Measurements from ENCODE around the gene SEC14L5. TPM values are rescaled to one million over a fixed set of nuclear protein-coding genes. Genes with fewer than 3 reads are reported as not detected.

The SEC14L5 gene
- total RNA-seq, 1 experiment from 2014 or later: 0.27 TPM

DNA sequence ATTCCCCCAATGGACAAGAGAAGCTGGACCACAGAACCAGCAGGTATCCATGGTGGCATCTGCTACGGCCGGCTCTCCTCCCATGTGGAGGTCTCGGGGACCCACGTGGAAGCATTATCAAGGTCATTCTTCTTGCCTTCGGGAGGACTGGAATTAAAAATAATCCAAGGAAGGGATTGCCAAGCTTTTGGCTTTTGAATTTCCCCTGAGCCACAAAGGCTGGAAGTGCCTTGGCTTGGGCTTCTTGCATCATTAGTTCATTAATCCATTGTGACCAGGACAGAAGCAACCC is 59.5 kb downstream of the SEC14L5 start:
- H3K27me3 ChIP-seq (ENCODE audit: insufficient read depth, low read length): no peaks in the 10 kb centered on the region
- H3K9ac ChIP-seq (ENCODE audit: low read length): no peak overlapping the region
- ChIA-PET CTCF (no interaction called here), RAD21 (ENCODE audit: low non-redundant PET in 1 of 2, low total read pairs in 2 of 2, uncharacterized antibody in 2 of 2, unreplicated experiment in 2 of 2) (no interaction called here), POLR2A (no interaction called here)
- no peaks in the 10 kb centered on the region for H3K79me2 ChIP-seq (ENCODE audit: insufficient read depth, low read length)
- H3K4me3 ChIP-seq (replicated peaks in 1 of 2; ENCODE audit: low read depth in 1 of 2, low read length in 2 of 2): no peak overlapping the region
- H4K20me1 ChIP-seq (ENCODE audit: insufficient read depth): no peaks in the 10 kb centered on the region
- H3K9me3 ChIP-seq (ENCODE audit: control insufficient read depth in 1 of 2, insufficient read depth in 1 of 2, low read depth in 1 of 2, low read length in 2 of 2): no peaks in the 10 kb centered on the region
- no peak overlapping the region for H3K27ac ChIP-seq (ENCODE audit: low read depth, low read length)
- H2AFZ ChIP-seq (ENCODE audit: low read depth, low read length, poor library complexity, severe bottlenecking): no peak overlapping the region
- no peaks in the 10 kb centered on the region for H3K4me1 ChIP-seq (ENCODE audit: control insufficient read depth in 1 of 2, insufficient read depth in 2 of 2, low read length in 2 of 2)
- no peak for ATAC-seq
- intact Hi-C loops (cut with micrococcal nuclease): no loop called here
- H3K4me2 ChIP-seq (ENCODE audit: low read length): no peak overlapping the region
- H3K9me2 ChIP-seq (ENCODE audit: insufficient read depth): no peaks in the 10 kb centered on the region
- H3K36me3 ChIP-seq (ENCODE audit: control insufficient read depth in 1 of 2, insufficient read depth in 2 of 2, low read length in 2 of 2): no peaks in the 10 kb centered on the region
- no peak for DNase-seq (ENCODE audit: low read depth, low spot score)
- BruUV-seq (replicated peaks): no TSS peak
- TF ChIP-seq, protein P1, sequence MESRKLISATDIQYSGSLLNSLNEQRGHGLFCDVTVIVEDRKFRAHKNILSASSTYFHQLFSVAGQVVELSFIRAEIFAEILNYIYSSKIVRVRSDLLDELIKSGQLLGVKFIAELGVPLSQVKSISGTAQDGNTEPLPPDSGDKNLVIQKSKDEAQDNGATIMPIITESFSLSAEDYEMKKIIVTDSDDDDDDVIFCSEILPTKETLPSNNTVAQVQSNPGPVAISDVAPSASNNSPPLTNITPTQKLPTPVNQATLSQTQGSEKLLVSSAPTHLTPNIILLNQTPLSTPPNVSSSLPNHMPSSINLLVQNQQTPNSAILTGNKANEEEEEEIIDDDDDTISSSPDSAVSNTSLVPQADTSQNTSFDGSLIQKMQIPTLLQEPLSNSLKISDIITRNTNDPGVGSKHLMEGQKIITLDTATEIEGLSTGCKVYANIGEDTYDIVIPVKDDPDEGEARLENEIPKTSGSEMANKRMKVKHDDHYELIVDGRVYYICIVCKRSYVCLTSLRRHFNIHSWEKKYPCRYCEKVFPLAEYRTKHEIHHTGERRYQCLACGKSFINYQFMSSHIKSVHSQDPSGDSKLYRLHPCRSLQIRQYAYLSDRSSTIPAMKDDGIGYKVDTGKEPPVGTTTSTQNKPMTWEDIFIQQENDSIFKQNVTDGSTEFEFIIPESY (IDR thresholded peaks at IDR 0.05; ENCODE audit: extremely low read depth, insufficient replicate concordance, low read length): no peak
- TF ChIP-seq TCF7L2 (IDR thresholded peaks at IDR 0.05; ENCODE audit: borderline replicate concordance, extremely low read depth, insufficient read depth, insufficient read length) (no peak), JUND (IDR thresholded peaks at IDR 0.05) (no peak), YY1 (IDR thresholded peaks at IDR 0.05; ENCODE audit: extremely low read depth, insufficient replicate concordance, low read depth, low read length) (no peak), EZH2 (IDR thresholded peaks at IDR 0.05) (no peak), CEBPB (IDR thresholded peaks at IDR 0.05; ENCODE audit: low read depth) (no peak), EZH2phosphoT487 (IDR thresholded peaks at IDR 0.05; ENCODE audit: borderline replicate concordance) (no peak), FOSL1 (IDR thresholded peaks at IDR 0.05; ENCODE audit: low read depth) (no peak), SP1 (IDR thresholded peaks at IDR 0.05; ENCODE audit: low read depth) (no peak), EGR1 (IDR thresholded peaks at IDR 0.05; ENCODE audit: low read depth) (no peak), ZFX (IDR thresholded peaks at IDR 0.05) (no peak), RAD21 (IDR thresholded peaks at IDR 0.05; ENCODE audit: low read depth) (no peak), ELF1 (IDR thresholded peaks at IDR 0.05; ENCODE audit: borderline replicate concordance, low read depth) (no peak), SRF (IDR thresholded peaks at IDR 0.05; ENCODE audit: low read depth) (no peak)
- TF ChIP-seq, protein P2, sequence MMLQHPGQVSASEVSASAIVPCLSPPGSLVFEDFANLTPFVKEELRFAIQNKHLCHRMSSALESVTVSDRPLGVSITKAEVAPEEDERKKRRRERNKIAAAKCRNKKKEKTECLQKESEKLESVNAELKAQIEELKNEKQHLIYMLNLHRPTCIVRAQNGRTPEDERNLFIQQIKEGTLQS (IDR thresholded peaks at IDR 0.05): no peak
- TF ChIP-seq, protein P3, sequence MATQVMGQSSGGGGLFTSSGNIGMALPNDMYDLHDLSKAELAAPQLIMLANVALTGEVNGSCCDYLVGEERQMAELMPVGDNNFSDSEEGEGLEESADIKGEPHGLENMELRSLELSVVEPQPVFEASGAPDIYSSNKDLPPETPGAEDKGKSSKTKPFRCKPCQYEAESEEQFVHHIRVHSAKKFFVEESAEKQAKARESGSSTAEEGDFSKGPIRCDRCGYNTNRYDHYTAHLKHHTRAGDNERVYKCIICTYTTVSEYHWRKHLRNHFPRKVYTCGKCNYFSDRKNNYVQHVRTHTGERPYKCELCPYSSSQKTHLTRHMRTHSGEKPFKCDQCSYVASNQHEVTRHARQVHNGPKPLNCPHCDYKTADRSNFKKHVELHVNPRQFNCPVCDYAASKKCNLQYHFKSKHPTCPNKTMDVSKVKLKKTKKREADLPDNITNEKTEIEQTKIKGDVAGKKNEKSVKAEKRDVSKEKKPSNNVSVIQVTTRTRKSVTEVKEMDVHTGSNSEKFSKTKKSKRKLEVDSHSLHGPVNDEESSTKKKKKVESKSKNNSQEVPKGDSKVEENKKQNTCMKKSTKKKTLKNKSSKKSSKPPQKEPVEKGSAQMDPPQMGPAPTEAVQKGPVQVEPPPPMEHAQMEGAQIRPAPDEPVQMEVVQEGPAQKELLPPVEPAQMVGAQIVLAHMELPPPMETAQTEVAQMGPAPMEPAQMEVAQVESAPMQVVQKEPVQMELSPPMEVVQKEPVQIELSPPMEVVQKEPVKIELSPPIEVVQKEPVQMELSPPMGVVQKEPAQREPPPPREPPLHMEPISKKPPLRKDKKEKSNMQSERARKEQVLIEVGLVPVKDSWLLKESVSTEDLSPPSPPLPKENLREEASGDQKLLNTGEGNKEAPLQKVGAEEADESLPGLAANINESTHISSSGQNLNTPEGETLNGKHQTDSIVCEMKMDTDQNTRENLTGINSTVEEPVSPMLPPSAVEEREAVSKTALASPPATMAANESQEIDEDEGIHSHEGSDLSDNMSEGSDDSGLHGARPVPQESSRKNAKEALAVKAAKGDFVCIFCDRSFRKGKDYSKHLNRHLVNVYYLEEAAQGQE (IDR thresholded peaks at IDR 0.05; ENCODE audit: low read depth): no peak
- TF ChIP-seq, protein P4, sequence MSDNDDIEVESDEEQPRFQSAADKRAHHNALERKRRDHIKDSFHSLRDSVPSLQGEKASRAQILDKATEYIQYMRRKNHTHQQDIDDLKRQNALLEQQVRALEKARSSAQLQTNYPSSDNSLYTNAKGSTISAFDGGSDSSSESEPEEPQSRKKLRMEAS (IDR thresholded peaks at IDR 0.05): no peak
- TF ChIP-seq, protein P5, sequence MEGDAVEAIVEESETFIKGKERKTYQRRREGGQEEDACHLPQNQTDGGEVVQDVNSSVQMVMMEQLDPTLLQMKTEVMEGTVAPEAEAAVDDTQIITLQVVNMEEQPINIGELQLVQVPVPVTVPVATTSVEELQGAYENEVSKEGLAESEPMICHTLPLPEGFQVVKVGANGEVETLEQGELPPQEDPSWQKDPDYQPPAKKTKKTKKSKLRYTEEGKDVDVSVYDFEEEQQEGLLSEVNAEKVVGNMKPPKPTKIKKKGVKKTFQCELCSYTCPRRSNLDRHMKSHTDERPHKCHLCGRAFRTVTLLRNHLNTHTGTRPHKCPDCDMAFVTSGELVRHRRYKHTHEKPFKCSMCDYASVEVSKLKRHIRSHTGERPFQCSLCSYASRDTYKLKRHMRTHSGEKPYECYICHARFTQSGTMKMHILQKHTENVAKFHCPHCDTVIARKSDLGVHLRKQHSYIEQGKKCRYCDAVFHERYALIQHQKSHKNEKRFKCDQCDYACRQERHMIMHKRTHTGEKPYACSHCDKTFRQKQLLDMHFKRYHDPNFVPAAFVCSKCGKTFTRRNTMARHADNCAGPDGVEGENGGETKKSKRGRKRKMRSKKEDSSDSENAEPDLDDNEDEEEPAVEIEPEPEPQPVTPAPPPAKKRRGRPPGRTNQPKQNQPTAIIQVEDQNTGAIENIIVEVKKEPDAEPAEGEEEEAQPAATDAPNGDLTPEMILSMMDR (IDR thresholded peaks at IDR 0.05 in 2 of 3, conservative IDR thresholded peaks at IDR 0.05 in 1 of 3; ENCODE audit: borderline replicate concordance in 1 of 3, insufficient read depth in 1 of 3, low read depth in 2 of 3, low read length in 2 of 3): no peak
